ENCODE measurements around the gene USP26. TPM values are rescaled to one million over a fixed set of nuclear protein-coding genes. Genes with fewer than 3 reads are reported as not detected.

The USP26 gene, protein sequence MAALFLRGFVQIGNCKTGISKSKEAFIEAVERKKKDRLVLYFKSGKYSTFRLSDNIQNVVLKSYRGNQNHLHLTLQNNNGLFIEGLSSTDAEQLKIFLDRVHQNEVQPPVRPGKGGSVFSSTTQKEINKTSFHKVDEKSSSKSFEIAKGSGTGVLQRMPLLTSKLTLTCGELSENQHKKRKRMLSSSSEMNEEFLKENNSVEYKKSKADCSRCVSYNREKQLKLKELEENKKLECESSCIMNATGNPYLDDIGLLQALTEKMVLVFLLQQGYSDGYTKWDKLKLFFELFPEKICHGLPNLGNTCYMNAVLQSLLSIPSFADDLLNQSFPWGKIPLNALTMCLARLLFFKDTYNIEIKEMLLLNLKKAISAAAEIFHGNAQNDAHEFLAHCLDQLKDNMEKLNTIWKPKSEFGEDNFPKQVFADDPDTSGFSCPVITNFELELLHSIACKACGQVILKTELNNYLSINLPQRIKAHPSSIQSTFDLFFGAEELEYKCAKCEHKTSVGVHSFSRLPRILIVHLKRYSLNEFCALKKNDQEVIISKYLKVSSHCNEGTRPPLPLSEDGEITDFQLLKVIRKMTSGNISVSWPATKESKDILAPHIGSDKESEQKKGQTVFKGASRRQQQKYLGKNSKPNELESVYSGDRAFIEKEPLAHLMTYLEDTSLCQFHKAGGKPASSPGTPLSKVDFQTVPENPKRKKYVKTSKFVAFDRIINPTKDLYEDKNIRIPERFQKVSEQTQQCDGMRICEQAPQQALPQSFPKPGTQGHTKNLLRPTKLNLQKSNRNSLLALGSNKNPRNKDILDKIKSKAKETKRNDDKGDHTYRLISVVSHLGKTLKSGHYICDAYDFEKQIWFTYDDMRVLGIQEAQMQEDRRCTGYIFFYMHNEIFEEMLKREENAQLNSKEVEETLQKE
- total RNA-seq (ENCODE audit: low replicate concordance) = not detected in 2 replicates

- H3K27me3 ChIP-seq = no peaks in the 10 kb centered on the region
- no peak within 1 kb of the TSS for H3K4me3 ChIP-seq
- H2AFZ ChIP-seq (replicated peaks) = no peak within 1 kb of the TSS
- no peaks in the 10 kb centered on the region for H3F3A ChIP-seq (ENCODE audit: low read depth)
- DNase-seq (ENCODE audit: low spot score) = no peak
- H3K36me3 ChIP-seq = no peaks in the 10 kb centered on the region
- Mint-ChIP-seq H3K4me3 (no peak within 1 kb of the TSS), H3K27ac (no peak within 1 kb of the TSS), H3K27me3 (ENCODE audit: insufficient read depth, low read depth) (no peaks in the 10 kb centered on the region), H3K36me3 (no peaks in the 10 kb centered on the region), H3K4me1 (no peaks in the 10 kb centered on the region), H3K9me3 (no peaks in the 10 kb centered on the region)
- H4K20me1 ChIP-seq (ENCODE audit: low read depth) = no peaks in the 10 kb centered on the region
- no peak within 1 kb of the TSS for H3K27ac ChIP-seq
- H3K79me2 ChIP-seq (ENCODE audit: low read depth) = no peaks in the 10 kb centered on the region
- no peak for TF ChIP-seq EZH2 (IDR thresholded peaks at IDR 0.05)
- no peak for TF ChIP-seq EZH2phosphoT487 (IDR thresholded peaks at IDR 0.05)
- TF ChIP-seq, protein P1, sequence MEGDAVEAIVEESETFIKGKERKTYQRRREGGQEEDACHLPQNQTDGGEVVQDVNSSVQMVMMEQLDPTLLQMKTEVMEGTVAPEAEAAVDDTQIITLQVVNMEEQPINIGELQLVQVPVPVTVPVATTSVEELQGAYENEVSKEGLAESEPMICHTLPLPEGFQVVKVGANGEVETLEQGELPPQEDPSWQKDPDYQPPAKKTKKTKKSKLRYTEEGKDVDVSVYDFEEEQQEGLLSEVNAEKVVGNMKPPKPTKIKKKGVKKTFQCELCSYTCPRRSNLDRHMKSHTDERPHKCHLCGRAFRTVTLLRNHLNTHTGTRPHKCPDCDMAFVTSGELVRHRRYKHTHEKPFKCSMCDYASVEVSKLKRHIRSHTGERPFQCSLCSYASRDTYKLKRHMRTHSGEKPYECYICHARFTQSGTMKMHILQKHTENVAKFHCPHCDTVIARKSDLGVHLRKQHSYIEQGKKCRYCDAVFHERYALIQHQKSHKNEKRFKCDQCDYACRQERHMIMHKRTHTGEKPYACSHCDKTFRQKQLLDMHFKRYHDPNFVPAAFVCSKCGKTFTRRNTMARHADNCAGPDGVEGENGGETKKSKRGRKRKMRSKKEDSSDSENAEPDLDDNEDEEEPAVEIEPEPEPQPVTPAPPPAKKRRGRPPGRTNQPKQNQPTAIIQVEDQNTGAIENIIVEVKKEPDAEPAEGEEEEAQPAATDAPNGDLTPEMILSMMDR (IDR thresholded peaks at IDR 0.05) = no peak
- H3K4me1 ChIP-seq = no peaks in the 10 kb centered on the region
- no peak within 1 kb of the TSS for H3K4me2 ChIP-seq
- peaks cover 4% of the 10 kb centered on the region for H3K9me3 ChIP-seq (ENCODE audit: low read depth)
- H3K9ac ChIP-seq = no peak within 1 kb of the TSS
Measured at GRCh38 chrX:133097031-133097430, at the start of gene USP26. Gene USP26, minus strand, starts transcription at chrX:133097109. Its CDS starts 68,889 bp downstream, at chrX:133028220.

DNA sequence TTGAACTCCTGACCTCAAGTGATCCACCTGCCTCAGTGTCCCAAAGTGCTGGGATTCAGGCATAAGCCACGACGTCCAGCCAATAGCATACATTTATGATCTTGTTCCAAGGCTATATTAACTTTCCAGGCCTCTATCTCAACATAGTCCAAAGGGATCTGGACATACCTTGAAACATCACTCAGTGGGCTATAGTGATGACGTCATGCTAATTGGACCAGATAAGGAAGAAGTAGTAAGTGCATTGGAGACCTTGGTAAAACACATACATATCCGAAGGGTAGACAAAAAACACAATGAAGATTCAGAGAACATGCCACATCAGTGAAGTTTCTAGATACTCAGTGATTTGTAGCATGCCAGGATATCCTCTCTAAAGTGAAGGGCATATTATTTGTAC, 37.4 kb upstream of the USP26 start:
- H3K4me3 ChIP-seq = no peak overlapping the region
- no peaks in the 10 kb centered on the region for H3F3A ChIP-seq (ENCODE audit: low read depth)
- no peak overlapping the region for H3K4me2 ChIP-seq
- no peak overlapping the region for H3K27ac ChIP-seq
- Mint-ChIP-seq H3K36me3 (no peaks in the 10 kb centered on the region), H3K27ac (no peak overlapping the region), H3K27me3 (ENCODE audit: insufficient read depth, low read depth) (peaks cover 3% of the 10 kb centered on the region), H3K4me3 (no peak overlapping the region), H3K4me1 (peaks cover 15% of the 10 kb centered on the region), H3K9me3 (no peaks in the 10 kb centered on the region)
- H2AFZ ChIP-seq (replicated peaks) = no peak overlapping the region
- no peaks in the 10 kb centered on the region for H3K4me1 ChIP-seq
- no peaks in the 10 kb centered on the region for H3K79me2 ChIP-seq (ENCODE audit: low read depth)
- H3K9me3 ChIP-seq (ENCODE audit: low read depth) = peaks cover 3% of the 10 kb centered on the region
- DNase-seq (ENCODE audit: low spot score) = no peak
- H3K36me3 ChIP-seq = no peaks in the 10 kb centered on the region
- H3K9ac ChIP-seq = no peak overlapping the region
- TF ChIP-seq EZH2 (IDR thresholded peaks at IDR 0.05) = no peak
- TF ChIP-seq, protein P1 (IDR thresholded peaks at IDR 0.05) = no peak
- TF ChIP-seq EZH2phosphoT487 (IDR thresholded peaks at IDR 0.05) = no peak
- H4K20me1 ChIP-seq (ENCODE audit: low read depth) = no peaks in the 10 kb centered on the region
- no peaks in the 10 kb centered on the region for H3K27me3 ChIP-seq

DNA sequence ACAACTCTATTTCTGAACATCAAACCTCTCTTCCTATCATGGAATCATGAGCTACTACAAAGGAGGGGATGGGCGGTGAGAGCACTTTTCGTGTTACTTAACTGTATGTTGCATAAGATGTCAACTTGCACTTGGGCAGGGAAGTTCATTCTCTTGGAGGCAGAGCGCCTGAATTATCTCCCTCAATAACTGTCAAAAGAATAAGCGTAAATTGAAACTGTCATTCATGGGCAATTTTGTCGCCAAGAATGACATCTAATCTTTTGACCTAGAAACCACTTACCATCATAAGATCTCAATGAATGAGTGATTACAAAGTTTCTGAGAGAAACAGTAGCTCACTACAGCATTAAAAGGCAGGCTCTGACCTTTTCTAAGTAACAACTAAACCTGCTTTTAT, 23.5 kb upstream of the USP26 start:
- TF ChIP-seq, protein P1 (IDR thresholded peaks at IDR 0.05) = no peak
- TF ChIP-seq EZH2phosphoT487 (IDR thresholded peaks at IDR 0.05) (no peak), EZH2 (IDR thresholded peaks at IDR 0.05) (no peak)
- no peak overlapping the region for H3K27ac ChIP-seq
- no peak overlapping the region for H3K27ac Mint-ChIP-seq

More for the DNA sequence above, 23.5 kb upstream of the USP26 start:
- Histone ChIP-seq H3F3A (ENCODE audit: low read depth) (no peaks in the 10 kb centered on the region), H3K4me1 (no peaks in the 10 kb centered on the region), H4K20me1 (ENCODE audit: low read depth) (no peaks in the 10 kb centered on the region), H3K4me3 (no peak overlapping the region), H2AFZ (replicated peaks) (no peak overlapping the region), H3K79me2 (ENCODE audit: low read depth) (no peaks in the 10 kb centered on the region), H3K27me3 (no peaks in the 10 kb centered on the region), H3K4me2 (no peak overlapping the region), H3K36me3 (no peaks in the 10 kb centered on the region), H3K9me3 (ENCODE audit: low read depth) (no peaks in the 10 kb centered on the region), H3K9ac (no peak overlapping the region)
- H3K4me3 Mint-ChIP-seq = no peak overlapping the region
- no peaks in the 10 kb centered on the region for H3K27me3 Mint-ChIP-seq (ENCODE audit: insufficient read depth, low read depth)
- H3K4me1 Mint-ChIP-seq = no peaks in the 10 kb centered on the region
- DNase-seq (ENCODE audit: low spot score) = no peak
- no peaks in the 10 kb centered on the region for H3K36me3 Mint-ChIP-seq
- H3K9me3 Mint-ChIP-seq = no peaks in the 10 kb centered on the region

All from neural progenitor cell (in vitro differentiated cells).